Panc1 (cell line): Measurements from ENCODE around the gene GAS2. TPM values are rescaled to one million over a fixed set of nuclear protein-coding genes. Genes with fewer than 3 reads are reported as not detected.

ENCODE experiments used
- ATAC-seq: fragments of 200-7000 bp; cut with Tn5 transposase; 2 replicates; pipeline ENCODE4 v1.9.1; 2020; ENCODE audit warnings: mild to moderate bottlenecking, moderate library complexity
- BruUV-seq: library from RNA; stranded (reverse); fragments of 400-500 nt; replicated peaks from 2 replicates; lab custom pipeline; 2021; lab: Mats Ljungman, UMichigan
- CTCF ChIA-PET: fragments of 300-600 bp; sonication (Branson Sonifier 250); formaldehyde crosslinking; loops from one replicate; lab custom pipeline; 2022; ENCODE audit warnings: antibody characterized with exemption; lab: Charles Lee
- POLR2A ChIA-PET: fragments of 300-600 bp; sonication (Branson Sonifier 250); formaldehyde crosslinking; loops from one replicate; lab custom pipeline; 2022; ENCODE audit warnings: antibody characterized with exemption; lab: Charles Lee
- DNase-seq: peaks from one replicate; pipeline ENCODE4 v3.0.0-alpha.2; 2010; ENCODE audit warnings: low read depth, low spot score
- H3K27ac ChIP-seq: 2 replicates; pipeline ENCODE4 v1.5.1; 2011; ENCODE audit warnings: mild to moderate bottlenecking, low read length, inconsistent platforms
- H3K27me3 ChIP-seq: fragments of 200-500 bp; sonication (Bioruptor generic); 2 replicates; pipeline ENCODE4 v1.6.0; 2014; ENCODE audit warnings: low read length, inconsistent platforms; ENCODE audit not compliant: control insufficient read depth, insufficient read depth
- H3K36me3 ChIP-seq: fragments of 200-500 bp; sonication (Bioruptor generic); 2 replicates; pipeline ENCODE4 v1.5.1; 2014; ENCODE audit warnings: inconsistent platforms, mild to moderate bottlenecking, low read length, moderate library complexity; ENCODE audit not compliant: control insufficient read depth, insufficient read depth
- H3K4me1 ChIP-seq: 2 replicates; pipeline ENCODE4 v1.5.1; 2011; ENCODE audit warnings: inconsistent platforms, mild to moderate bottlenecking, low read length, moderate library complexity; ENCODE audit not compliant: control insufficient read depth, insufficient read depth
- H3K4me3 ChIP-seq, 2 experiments: 2 replicates each; pipeline ENCODE4 v1.5.1; 2011 to 2012; ENCODE audit warnings: low read depth in 2 of 2, low read length in 2 of 2, mild to moderate bottlenecking in 2 of 2, inconsistent platforms in 1 of 2, moderate library complexity in 1 of 2
- H3K9me3 ChIP-seq: fragments of 200-500 bp; sonication (Bioruptor generic); 2 replicates; pipeline ENCODE4 v1.5.1; 2014; ENCODE audit warnings: low read depth, mild to moderate bottlenecking, inconsistent platforms, low read length, moderate library complexity; ENCODE audit not compliant: control insufficient read depth, insufficient read depth
- CTCF ChIP-seq: fragments of 450-650 bp; IDR thresholded peaks from 2 replicates; pipeline ENCODE4 v1.5.1; 2017; ENCODE audit warnings: mild to moderate bottlenecking
- POLR2AphosphoS5 ChIP-seq: IDR thresholded peaks from 2 replicates; pipeline ENCODE4 v1.6.1; 2012; ENCODE audit warnings: mild to moderate bottlenecking, low read depth, low read length, moderate library complexity
- REST ChIP-seq, 2 experiments: IDR thresholded peaks; 2 replicates each; pipeline ENCODE4 v1.6.1; 2011 to 2012; ENCODE audit warnings: low read depth in 2 of 2, control low read depth in 1 of 2, low read length in 1 of 2, mild to moderate bottlenecking in 1 of 2, moderate library complexity in 1 of 2; ENCODE audit not compliant: insufficient read depth in 1 of 2
- SIN3A ChIP-seq: IDR thresholded peaks from 2 replicates; pipeline ENCODE4 v1.6.1; 2012; ENCODE audit warnings: low read depth, mild to moderate bottlenecking, low read length, moderate library complexity, borderline replicate concordance; ENCODE audit not compliant: insufficient read depth
- TCF7L2 ChIP-seq: IDR thresholded peaks from 2 replicates; pipeline ENCODE4 v1.6.1; 2011; ENCODE audit warnings: mild to moderate bottlenecking, low read depth, low read length, inconsistent platforms
- in situ Hi-C: cut with HindIII; loops from 2 replicates; pipeline ENCODE4 v1.10.0; 2016; ENCODE audit warnings: low sequenced_read_pairs, low pct_unique_long_range_greater_than_20kb
- intact Hi-C: fragments of 100-400 bp; cut with micrococcal nuclease; formaldehyde crosslinking; loops from one replicate; pipeline ENCODE4 v1.10.0; 2022; ENCODE audit not compliant: unreplicated experiment
- total RNA-seq: library from RNA; stranded (reverse); gene quantifications from one replicate; pipeline ENCODE4 v1.2.1, GENCODE V29; 2021; ENCODE audit not compliant: unreplicated experiment

The GAS2 gene
- total RNA-seq, 1 experiment from 2014 or later, result 0.87 TPM

- no peak for TF ChIP-seq POLR2AphosphoS5
- no peak for TF ChIP-seq TCF7L2
- TF ChIP-seq REST (IDR thresholded peaks at IDR 0.05; ENCODE audit: insufficient read depth in 1 of 2, low read depth in 2 of 2, low read length in 1 of 2), result no peak
- no peak for TF ChIP-seq SIN3A
- TF ChIP-seq CTCF, result no peak
- Histone ChIP-seq H3K4me3 (no peak overlapping the region), H3K27me3 (no peaks in the 10 kb centered on the region), H3K27ac (no peak overlapping the region), H3K9me3 (no peaks in the 10 kb centered on the region), H3K36me3 (no peaks in the 10 kb centered on the region), H3K4me1 (no peaks in the 10 kb centered on the region)
- no peak for ATAC-seq
- CTCF ChIA-PET, result no interaction called here
- no TSS peak for BruUV-seq
- in situ Hi-C loops, result no loop called here
- DNase-seq, result no peak
- intact Hi-C loops, result no loop called here
- POLR2A ChIA-PET, result no interaction called here
Observed at GRCh38 chr11:22702031-22702430, 35.6 kb downstream of the GAS2 start.

GRCh38 chr11:22703040-22703439 lies 36.6 kb downstream of the GAS2 start:
- no peaks in the 10 kb centered on the region for H3K4me1 ChIP-seq
- no peak for TF ChIP-seq TCF7L2
- no peak for TF ChIP-seq POLR2AphosphoS5
- no peak for TF ChIP-seq SIN3A
- no peak for TF ChIP-seq CTCF
- TF ChIP-seq REST (IDR thresholded peaks at IDR 0.05; ENCODE audit: insufficient read depth in 1 of 2, low read depth in 2 of 2, low read length in 1 of 2), result no peak
- H3K27ac ChIP-seq, result no peak overlapping the region
- POLR2A ChIA-PET, result no interaction called here
- no TSS peak for BruUV-seq
- DNase-seq, result peak; percentile 80
- CTCF ChIA-PET, result no interaction called here
- intact Hi-C loops, result no loop called here
- H3K9me3 ChIP-seq, result no peaks in the 10 kb centered on the region
- peak; percentile 86 for ATAC-seq
- no peak overlapping the region for H3K4me3 ChIP-seq
- no peaks in the 10 kb centered on the region for H3K27me3 ChIP-seq
- H3K36me3 ChIP-seq, result no peaks in the 10 kb centered on the region
- in situ Hi-C loops, result no loop called here
